Esophagus squamous epithelium (tissue), 4 donors: Measurements from ENCODE around the gene CNP.

Experiments used
- POLR2A ChIP-seq, 4 donors: fragments of 450-650 bp; IDR thresholded peaks; one replicate each; pipeline ENCODE4 v1.6.1; 2017; ENCODE audit warnings: antibody characterized with exemption in 4 of 4, mild to moderate bottlenecking in 4 of 4, moderate library complexity in 3 of 4
- TF ChIP-seq, protein P1 (sequence below), 6 experiments: fragments of 450-650 bp in 4 of 6; fragments of 200-600 bp in 2 of 6; sonication (generic) in 2 of 6; IDR thresholded peaks; one replicate each; pipeline ENCODE4 v1.5.1; 2016 to 2019; ENCODE audit warnings: antibody characterized with exemption in 6 of 6, mild to moderate bottlenecking in 4 of 6, moderate library complexity in 4 of 6

DNA sequence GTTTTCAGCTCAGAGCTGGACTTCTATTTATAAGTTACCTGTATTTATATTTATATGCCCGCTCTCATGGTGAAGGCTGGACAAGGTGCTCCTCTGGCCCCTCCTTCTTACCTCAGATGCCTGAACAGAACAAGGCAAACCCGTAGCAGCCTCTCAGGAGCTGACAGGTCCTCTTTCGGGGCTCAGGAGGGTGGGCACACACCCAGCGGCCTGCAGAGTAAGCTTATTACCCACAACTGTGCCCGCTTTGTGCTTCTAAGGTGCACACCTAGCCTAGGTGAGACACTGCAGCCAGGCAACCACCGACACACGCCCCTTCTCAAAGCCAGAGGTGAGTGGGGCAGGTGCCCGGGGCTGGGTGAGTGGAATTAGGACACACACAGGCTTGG lies 58.6 kb downstream of the CNP start:
- TF ChIP-seq, protein P1, sequence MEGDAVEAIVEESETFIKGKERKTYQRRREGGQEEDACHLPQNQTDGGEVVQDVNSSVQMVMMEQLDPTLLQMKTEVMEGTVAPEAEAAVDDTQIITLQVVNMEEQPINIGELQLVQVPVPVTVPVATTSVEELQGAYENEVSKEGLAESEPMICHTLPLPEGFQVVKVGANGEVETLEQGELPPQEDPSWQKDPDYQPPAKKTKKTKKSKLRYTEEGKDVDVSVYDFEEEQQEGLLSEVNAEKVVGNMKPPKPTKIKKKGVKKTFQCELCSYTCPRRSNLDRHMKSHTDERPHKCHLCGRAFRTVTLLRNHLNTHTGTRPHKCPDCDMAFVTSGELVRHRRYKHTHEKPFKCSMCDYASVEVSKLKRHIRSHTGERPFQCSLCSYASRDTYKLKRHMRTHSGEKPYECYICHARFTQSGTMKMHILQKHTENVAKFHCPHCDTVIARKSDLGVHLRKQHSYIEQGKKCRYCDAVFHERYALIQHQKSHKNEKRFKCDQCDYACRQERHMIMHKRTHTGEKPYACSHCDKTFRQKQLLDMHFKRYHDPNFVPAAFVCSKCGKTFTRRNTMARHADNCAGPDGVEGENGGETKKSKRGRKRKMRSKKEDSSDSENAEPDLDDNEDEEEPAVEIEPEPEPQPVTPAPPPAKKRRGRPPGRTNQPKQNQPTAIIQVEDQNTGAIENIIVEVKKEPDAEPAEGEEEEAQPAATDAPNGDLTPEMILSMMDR (IDR thresholded peaks at IDR 0.05) = peak in 1 of 6 experiments; percentile 17
- TF ChIP-seq POLR2A (IDR thresholded peaks at IDR 0.05) = no peak
